ENCODE data around the gene CMSS1.

Gene CMSS1

DNA sequence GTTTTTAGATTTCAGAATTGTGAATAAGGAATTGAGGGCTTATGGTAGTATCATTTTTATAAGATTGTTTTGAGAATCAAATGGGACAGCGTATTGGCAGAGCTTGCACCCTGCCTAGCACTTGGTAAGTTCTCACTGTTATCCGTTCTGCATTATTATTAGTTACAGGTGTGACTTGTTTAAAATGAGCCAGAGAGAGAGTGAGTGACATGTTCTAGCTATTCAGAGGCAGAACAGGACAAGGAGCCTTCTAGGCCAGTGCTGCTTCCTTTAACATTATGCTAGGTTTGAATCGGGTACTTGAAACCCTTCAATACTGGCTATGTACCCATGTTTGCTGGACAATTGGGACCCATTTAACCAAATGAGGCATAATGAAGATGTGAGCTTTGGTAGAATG is 162.9 kb downstream of the CMSS1 start (continued):
- TF ChIP-seq, protein P1, sequence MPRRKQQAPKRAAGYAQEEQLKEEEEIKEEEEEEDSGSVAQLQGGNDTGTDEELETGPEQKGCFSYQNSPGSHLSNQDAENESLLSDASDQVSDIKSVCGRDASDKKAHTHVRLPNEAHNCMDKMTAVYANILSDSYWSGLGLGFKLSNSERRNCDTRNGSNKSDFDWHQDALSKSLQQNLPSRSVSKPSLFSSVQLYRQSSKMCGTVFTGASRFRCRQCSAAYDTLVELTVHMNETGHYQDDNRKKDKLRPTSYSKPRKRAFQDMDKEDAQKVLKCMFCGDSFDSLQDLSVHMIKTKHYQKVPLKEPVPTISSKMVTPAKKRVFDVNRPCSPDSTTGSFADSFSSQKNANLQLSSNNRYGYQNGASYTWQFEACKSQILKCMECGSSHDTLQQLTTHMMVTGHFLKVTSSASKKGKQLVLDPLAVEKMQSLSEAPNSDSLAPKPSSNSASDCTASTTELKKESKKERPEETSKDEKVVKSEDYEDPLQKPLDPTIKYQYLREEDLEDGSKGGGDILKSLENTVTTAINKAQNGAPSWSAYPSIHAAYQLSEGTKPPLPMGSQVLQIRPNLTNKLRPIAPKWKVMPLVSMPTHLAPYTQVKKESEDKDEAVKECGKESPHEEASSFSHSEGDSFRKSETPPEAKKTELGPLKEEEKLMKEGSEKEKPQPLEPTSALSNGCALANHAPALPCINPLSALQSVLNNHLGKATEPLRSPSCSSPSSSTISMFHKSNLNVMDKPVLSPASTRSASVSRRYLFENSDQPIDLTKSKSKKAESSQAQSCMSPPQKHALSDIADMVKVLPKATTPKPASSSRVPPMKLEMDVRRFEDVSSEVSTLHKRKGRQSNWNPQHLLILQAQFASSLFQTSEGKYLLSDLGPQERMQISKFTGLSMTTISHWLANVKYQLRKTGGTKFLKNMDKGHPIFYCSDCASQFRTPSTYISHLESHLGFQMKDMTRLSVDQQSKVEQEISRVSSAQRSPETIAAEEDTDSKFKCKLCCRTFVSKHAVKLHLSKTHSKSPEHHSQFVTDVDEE (CRISPR knock-in tag; IDR thresholded peaks at IDR 0.05): no peak
- TF ChIP-seq TCF4 (CRISPR knock-in tag; IDR thresholded peaks at IDR 0.05; ENCODE audit: borderline replicate concordance): no peak

DNA sequence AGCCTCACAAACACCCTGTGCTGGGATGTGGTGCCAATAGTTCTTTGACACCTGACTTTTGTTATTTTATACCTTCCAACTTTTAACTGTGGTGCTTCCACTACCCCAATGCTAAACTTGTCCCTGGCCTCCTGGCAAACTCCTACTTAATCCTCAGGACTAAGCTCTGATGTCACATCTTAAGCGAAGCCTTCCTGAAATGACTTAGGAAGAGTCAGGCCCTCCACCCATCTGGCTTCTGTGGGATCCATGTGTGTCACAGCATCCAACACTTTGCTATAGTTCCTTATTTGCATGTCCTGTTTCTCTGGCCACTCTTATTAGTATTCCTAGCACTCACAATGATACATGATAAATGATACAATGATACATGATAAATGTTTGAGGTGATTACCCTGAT is 163.5 kb downstream of the CMSS1 start:
- no peak for TF ChIP-seq ZNF565 (CRISPR knock-in tag; conservative IDR thresholded peaks at IDR 0.05; ENCODE audit: low read depth)
- TF ChIP-seq ZFP3 (CRISPR knock-in tag; IDR thresholded peaks at IDR 0.05): peak; percentile 67; the same call in 1 of the 2 replicates
- no peak for TF ChIP-seq ZNF8 (CRISPR knock-in tag; IDR thresholded peaks at IDR 0.05)
- ATAC-seq: no peak

DNA sequence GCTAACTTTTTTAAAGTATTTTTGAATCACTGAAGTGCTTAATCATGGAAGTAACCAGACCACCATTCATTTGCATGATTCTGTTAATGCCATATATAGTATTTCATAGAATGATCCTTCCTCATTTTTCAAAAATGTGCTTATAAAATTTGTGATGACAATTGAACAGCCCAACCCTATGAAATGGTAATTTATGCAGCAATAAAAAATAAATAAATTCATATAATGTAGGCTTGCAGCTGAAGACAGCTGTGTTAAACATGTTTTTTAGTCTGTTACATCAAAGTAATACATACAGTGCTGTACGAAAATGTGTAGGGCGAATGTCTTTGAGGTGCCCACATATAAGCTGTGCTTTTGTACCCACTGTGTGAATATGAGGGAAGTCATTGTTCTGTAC is 165.0 kb downstream of the CMSS1 start:
- no peak for TF ChIP-seq ZFP30 (CRISPR knock-in tag; IDR thresholded peaks at IDR 0.05)
- TF ChIP-seq, protein P2, sequence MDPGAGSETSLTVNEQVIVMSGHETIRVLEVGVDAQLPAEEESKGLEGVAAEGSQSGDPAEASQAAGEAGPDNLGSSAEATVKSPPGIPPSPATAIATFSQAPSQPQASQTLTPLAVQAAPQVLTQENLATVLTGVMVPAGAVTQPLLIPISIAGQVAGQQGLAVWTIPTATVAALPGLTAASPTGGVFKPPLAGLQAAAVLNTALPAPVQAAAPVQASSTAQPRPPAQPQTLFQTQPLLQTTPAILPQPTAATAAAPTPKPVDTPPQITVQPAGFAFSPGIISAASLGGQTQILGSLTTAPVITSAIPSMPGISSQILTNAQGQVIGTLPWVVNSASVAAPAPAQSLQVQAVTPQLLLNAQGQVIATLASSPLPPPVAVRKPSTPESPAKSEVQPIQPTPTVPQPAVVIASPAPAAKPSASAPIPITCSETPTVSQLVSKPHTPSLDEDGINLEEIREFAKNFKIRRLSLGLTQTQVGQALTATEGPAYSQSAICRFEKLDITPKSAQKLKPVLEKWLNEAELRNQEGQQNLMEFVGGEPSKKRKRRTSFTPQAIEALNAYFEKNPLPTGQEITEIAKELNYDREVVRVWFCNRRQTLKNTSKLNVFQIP (CRISPR knock-in tag; IDR thresholded peaks at IDR 0.05; ENCODE audit: borderline replicate concordance, low read depth): no peak
- TF ChIP-seq ZFP3 (CRISPR knock-in tag; IDR thresholded peaks at IDR 0.05): no peak
- TF ChIP-seq ISL1 (CRISPR knock-in tag; IDR thresholded peaks at IDR 0.05): no peak
- no peak for TF ChIP-seq ARNTL (CRISPR knock-in tag; IDR thresholded peaks at IDR 0.05; ENCODE audit: borderline replicate concordance, low read depth)
- TF ChIP-seq ESRRG (CRISPR knock-in tag; IDR thresholded peaks at IDR 0.05): no peak
- TF ChIP-seq ZNF565 (CRISPR knock-in tag; conservative IDR thresholded peaks at IDR 0.05; ENCODE audit: low read depth): no peak
- no peak for ATAC-seq

DNA sequence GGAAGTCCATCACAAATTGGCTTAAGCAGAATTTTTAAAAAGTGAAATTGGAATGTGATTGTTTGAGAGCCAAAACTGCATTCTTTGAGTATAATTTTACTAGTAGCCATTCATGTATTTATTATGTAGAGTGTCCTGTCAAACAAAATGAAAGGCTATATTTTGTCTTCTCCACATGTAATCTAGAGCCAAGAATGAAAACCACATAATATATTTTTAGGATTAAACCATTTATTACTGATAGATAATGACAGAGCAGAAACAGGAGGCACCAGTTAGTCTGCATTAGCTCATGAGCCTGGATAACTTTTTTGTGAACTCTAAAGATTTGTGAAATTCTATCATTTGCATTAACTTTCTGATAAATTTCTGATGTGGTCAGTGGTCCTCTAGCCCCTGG is 166.5 kb downstream of the CMSS1 start:
- ATAC-seq: peak; percentile 93

DNA sequence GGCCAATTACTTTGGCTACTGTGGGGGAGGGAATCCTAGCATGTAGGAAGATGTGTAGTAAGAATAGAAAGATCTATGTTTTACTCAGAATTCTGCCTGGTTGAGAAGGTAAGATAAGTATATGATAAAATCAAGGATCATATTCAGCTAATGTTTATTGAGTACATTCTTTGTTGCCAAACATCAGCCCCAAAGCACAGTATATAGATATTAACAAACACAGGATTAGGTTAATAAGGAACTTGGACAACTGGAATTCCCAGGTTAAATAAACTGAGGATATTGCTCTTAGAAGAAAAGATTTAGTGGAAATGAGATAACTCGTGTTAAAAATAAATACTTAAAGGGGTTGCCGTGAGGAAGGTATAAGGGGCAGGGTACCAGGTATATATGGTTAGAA is 167.0 kb downstream of the CMSS1 start:
- ATAC-seq: peak; percentile 63
- TF ChIP-seq BACH2 (CRISPR knock-in tag; IDR thresholded peaks at IDR 0.05; ENCODE audit: borderline replicate concordance) (no peak), CSDC2 (CRISPR knock-in tag; IDR thresholded peaks at IDR 0.05) (no peak), ARNTL (CRISPR knock-in tag; IDR thresholded peaks at IDR 0.05; ENCODE audit: borderline replicate concordance, low read depth) (no peak), OSR1 (CRISPR knock-in tag; IDR thresholded peaks at IDR 0.05) (no peak), SNAI2 (CRISPR knock-in tag; IDR thresholded peaks at IDR 0.05) (no peak), PPARA (CRISPR knock-in tag; IDR thresholded peaks at IDR 0.05; ENCODE audit: borderline replicate concordance) (no peak), RARB (CRISPR knock-in tag; IDR thresholded peaks at IDR 0.05) (no peak), ZC3H10 (CRISPR knock-in tag; IDR thresholded peaks at IDR 0.05) (no peak), ZFP30 (CRISPR knock-in tag; IDR thresholded peaks at IDR 0.05) (no peak), ZNF70 (CRISPR knock-in tag; IDR thresholded peaks at IDR 0.05) (no peak)
- TF ChIP-seq, protein P3, sequence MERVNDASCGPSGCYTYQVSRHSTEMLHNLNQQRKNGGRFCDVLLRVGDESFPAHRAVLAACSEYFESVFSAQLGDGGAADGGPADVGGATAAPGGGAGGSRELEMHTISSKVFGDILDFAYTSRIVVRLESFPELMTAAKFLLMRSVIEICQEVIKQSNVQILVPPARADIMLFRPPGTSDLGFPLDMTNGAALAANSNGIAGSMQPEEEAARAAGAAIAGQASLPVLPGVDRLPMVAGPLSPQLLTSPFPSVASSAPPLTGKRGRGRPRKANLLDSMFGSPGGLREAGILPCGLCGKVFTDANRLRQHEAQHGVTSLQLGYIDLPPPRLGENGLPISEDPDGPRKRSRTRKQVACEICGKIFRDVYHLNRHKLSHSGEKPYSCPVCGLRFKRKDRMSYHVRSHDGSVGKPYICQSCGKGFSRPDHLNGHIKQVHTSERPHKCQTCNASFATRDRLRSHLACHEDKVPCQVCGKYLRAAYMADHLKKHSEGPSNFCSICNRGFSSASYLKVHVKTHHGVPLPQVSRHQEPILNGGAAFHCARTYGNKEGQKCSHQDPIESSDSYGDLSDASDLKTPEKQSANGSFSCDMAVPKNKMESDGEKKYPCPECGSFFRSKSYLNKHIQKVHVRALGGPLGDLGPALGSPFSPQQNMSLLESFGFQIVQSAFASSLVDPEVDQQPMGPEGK (CRISPR knock-in tag; IDR thresholded peaks at IDR 0.05; ENCODE audit: borderline replicate concordance): no peak
- TF ChIP-seq, protein P4, sequence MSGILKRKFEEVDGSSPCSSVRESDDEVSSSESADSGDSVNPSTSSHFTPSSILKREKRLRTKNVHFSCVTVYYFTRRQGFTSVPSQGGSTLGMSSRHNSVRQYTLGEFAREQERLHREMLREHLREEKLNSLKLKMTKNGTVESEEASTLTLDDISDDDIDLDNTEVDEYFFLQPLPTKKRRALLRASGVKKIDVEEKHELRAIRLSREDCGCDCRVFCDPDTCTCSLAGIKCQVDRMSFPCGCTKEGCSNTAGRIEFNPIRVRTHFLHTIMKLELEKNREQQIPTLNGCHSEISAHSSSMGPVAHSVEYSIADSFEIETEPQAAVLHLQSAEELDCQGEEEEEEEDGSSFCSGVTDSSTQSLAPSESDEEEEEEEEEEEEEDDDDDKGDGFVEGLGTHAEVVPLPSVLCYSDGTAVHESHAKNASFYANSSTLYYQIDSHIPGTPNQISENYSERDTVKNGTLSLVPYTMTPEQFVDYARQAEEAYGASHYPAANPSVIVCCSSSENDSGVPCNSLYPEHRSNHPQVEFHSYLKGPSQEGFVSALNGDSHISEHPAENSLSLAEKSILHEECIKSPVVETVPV (CRISPR knock-in tag; IDR thresholded peaks at IDR 0.05): no peak

More for the DNA sequence above, 166.5 kb downstream of the CMSS1 start:
- TF ChIP-seq ISL1 (CRISPR knock-in tag; IDR thresholded peaks at IDR 0.05): peak; percentile 90
- TF ChIP-seq CSDC2 (CRISPR knock-in tag; IDR thresholded peaks at IDR 0.05): no peak
- no peak for TF ChIP-seq ARNTL (CRISPR knock-in tag; IDR thresholded peaks at IDR 0.05; ENCODE audit: borderline replicate concordance, low read depth)
- TF ChIP-seq GLIS3 (CRISPR knock-in tag; IDR thresholded peaks at IDR 0.05): no peak
- no peak for TF ChIP-seq ZNF8 (CRISPR knock-in tag; IDR thresholded peaks at IDR 0.05)
- TF ChIP-seq RARB (CRISPR knock-in tag; IDR thresholded peaks at IDR 0.05): no peak
- TF ChIP-seq, protein P3 (CRISPR knock-in tag; IDR thresholded peaks at IDR 0.05; ENCODE audit: borderline replicate concordance): peak; percentile 39; the same call in 1 of the 2 replicates
- no peak for TF ChIP-seq OSR1 (CRISPR knock-in tag; IDR thresholded peaks at IDR 0.05)
- TF ChIP-seq ZNF70 (CRISPR knock-in tag; IDR thresholded peaks at IDR 0.05): no peak
- TF ChIP-seq, protein P4 (CRISPR knock-in tag; IDR thresholded peaks at IDR 0.05): no peak
- peak; percentile 86; the same call in 1 of the 2 replicates for TF ChIP-seq TOX (CRISPR knock-in tag; IDR thresholded peaks at IDR 0.05; ENCODE audit: borderline replicate concordance)
- 0 out of 2 replicates have a peak, but pooled peaks have one; percentile 51 for TF ChIP-seq ZC3H10 (CRISPR knock-in tag; IDR thresholded peaks at IDR 0.05)

All from SK-N-SH treated with all-trans-retinoic acid at 6 μM for 48 hours (cell line).